Transverse colon (tissue), 4 donors: ENCODE measurements around the gene SHC1.

Experiments used
- CTCF ChIP-seq, 5 experiments: fragments of 200-600 bp in 3 of 5; fragments of 450-650 bp in 2 of 5; sonication (generic) in 3 of 5; IDR thresholded peaks; 1 replicate in 2 of 5; 2 replicates in 3 of 5; pipeline ENCODE4 v1.5.1; 2016 to 2017; ENCODE audit warnings: antibody characterized with exemption in 5 of 5, inconsistent platforms in 3 of 5, mild to moderate bottlenecking in 2 of 5, moderate library complexity in 1 of 5
- EP300 ChIP-seq: sonication (generic); formaldehyde crosslinking; IDR thresholded peaks from one replicate; pipeline ENCODE4 v1.6.1; 2017; ENCODE audit warnings: antibody characterized with exemption, low read depth
- POLR2A ChIP-seq: fragments of 450-650 bp; IDR thresholded peaks from one replicate; pipeline ENCODE4 v1.6.1; 2016; ENCODE audit warnings: antibody characterized with exemption, mild to moderate bottlenecking, moderate library complexity
- POLR2AphosphoS5 ChIP-seq, 3 donors: sonication (generic); formaldehyde crosslinking; IDR thresholded peaks; one replicate each; pipeline ENCODE4 v1.6.1; 2016; ENCODE audit warnings: antibody characterized with exemption in 3 of 3

DNA sequence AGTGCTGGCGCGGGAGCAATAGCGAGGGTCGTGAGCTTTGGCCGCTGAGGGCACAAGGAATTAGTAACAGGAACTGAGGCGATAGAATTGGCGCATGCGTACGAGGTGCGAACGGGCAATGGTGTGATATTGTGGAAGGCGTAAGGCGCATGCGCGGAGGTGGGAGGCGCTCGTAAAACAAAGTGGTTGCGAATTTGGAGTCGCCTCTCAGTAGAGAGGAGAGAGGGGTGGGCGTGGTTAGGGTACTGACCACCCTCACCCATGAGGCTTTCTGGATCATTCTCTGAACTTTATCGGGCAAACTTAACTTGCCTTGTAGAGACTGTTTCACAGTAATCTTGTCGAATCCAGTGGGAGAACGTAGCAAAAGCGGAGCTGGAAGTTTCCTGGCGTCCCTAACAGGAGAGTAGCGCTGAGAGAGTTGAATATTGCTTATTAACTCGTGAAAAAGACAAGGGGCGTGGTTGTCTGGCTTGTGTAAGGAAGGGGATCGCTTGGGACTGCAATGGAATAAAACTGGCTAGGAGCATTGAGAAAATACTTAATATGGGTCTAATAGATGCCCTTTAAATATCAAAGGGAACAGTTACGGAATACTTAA lies 4.4 kb upstream of the SHC1 start:
- TF ChIP-seq CTCF (IDR thresholded peaks at IDR 0.05) = peak in 1 of 5 experiments; percentile 2
- TF ChIP-seq POLR2A = peak; percentile 61
- TF ChIP-seq EP300 = no peak
- TF ChIP-seq POLR2AphosphoS5 (IDR thresholded peaks at IDR 0.05) = peak; percentile 77 to 83 (median 79)
